Mesenchymal stem cell (in vitro differentiated cells and primary cell): ENCODE measurements around the gene IL1RAPL1.

Experiments used
- DNase-seq: peaks from one replicate; pipeline ENCODE4 v3.0.0-alpha.2; 2013
- H2AFZ ChIP-seq: one replicate; pipeline ENCODE4 v1.6.1; 2013; ENCODE audit warnings: low read depth, mild to moderate bottlenecking, control low read depth, inconsistent platforms, low read length, moderate library complexity
- H2AK5ac ChIP-seq: 2 replicates; pipeline ENCODE4 v1.6.1; 2013; ENCODE audit warnings: low read length, moderate library complexity, mild to moderate bottlenecking, inconsistent platforms; ENCODE audit not compliant: severe bottlenecking
- H2BK120ac ChIP-seq: one replicate; pipeline ENCODE4 v1.6.1; 2013; ENCODE audit warnings: low read depth, mild to moderate bottlenecking, inconsistent platforms, low read length, moderate library complexity
- H2BK12ac ChIP-seq, 2 experiments: one replicate each; pipeline ENCODE4 v1.6.1; 2013; ENCODE audit warnings: inconsistent platforms in 2 of 2, low read length in 2 of 2, mild to moderate bottlenecking in 2 of 2, moderate library complexity in 2 of 2, control low read depth in 1 of 2
- H2BK15ac ChIP-seq: one replicate; pipeline ENCODE4 v1.6.1; 2013; ENCODE audit warnings: mild to moderate bottlenecking, low read depth, inconsistent platforms; ENCODE audit not compliant: poor library complexity, severe bottlenecking
- H2BK5ac ChIP-seq: 2 replicates; pipeline ENCODE4 v1.6.1; 2013; ENCODE audit warnings: low read depth, mild to moderate bottlenecking, low read length, control low read depth, inconsistent platforms; ENCODE audit not compliant: poor library complexity, severe bottlenecking
- H3K14ac ChIP-seq, 2 experiments: one replicate each; pipeline ENCODE4 v1.6.1; 2013; ENCODE audit warnings: inconsistent platforms in 2 of 2, low read length in 2 of 2, control low read depth in 1 of 2, mild to moderate bottlenecking in 1 of 2, moderate library complexity in 1 of 2
- H3K18ac ChIP-seq, 2 experiments: one replicate each; pipeline ENCODE4 v1.6.1; 2013; ENCODE audit warnings: inconsistent platforms in 2 of 2, low read length in 2 of 2, control low read depth in 1 of 2, low read depth in 1 of 2, mild to moderate bottlenecking in 1 of 2
- H3K23ac ChIP-seq, 2 experiments: one replicate each; pipeline ENCODE4 v1.6.1; 2013; ENCODE audit warnings: inconsistent platforms in 2 of 2, low read length in 2 of 2, mild to moderate bottlenecking in 2 of 2, moderate library complexity in 2 of 2, control low read depth in 1 of 2
- H3K27ac ChIP-seq: 2 replicates; pipeline ENCODE4 v1.5.1; 2013; ENCODE audit warnings: mild to moderate bottlenecking, moderate library complexity, low read length, control low read depth, inconsistent platforms; ENCODE audit not compliant: poor library complexity, severe bottlenecking
- H3K27me3 ChIP-seq, 2 experiments: 2 replicates each; pipeline versions ENCODE4 v1.6.1 to v1.7.0; 2013; ENCODE audit warnings: low read length in 2 of 2, mild to moderate bottlenecking in 2 of 2, moderate library complexity in 2 of 2, control low read depth in 1 of 2, inconsistent platforms in 1 of 2; ENCODE audit not compliant: control insufficient read depth in 1 of 2, insufficient read depth in 1 of 2
- H3K36me3 ChIP-seq, 2 experiments: 2 replicates each; pipeline versions ENCODE4 v1.6.1 to v1.7.0; 2013; ENCODE audit warnings: low read length in 2 of 2, control low read depth in 1 of 2, inconsistent platforms in 1 of 2, low read depth in 1 of 2, mild to moderate bottlenecking in 1 of 2; ENCODE audit not compliant: insufficient read depth in 2 of 2, control insufficient read depth in 1 of 2
- H3K4ac ChIP-seq, 2 experiments: one replicate each; pipeline ENCODE4 v1.6.1; 2013; ENCODE audit warnings: inconsistent platforms in 2 of 2, low read length in 2 of 2, mild to moderate bottlenecking in 2 of 2, moderate library complexity in 2 of 2, control low read depth in 1 of 2, low read depth in 1 of 2
- H3K4me1 ChIP-seq: 2 replicates; pipeline ENCODE4 v1.6.1; 2013; ENCODE audit warnings: low read depth, low read length, control low read depth; ENCODE audit not compliant: control insufficient read depth, insufficient read depth
- H3K4me2 ChIP-seq: 2 replicates; pipeline ENCODE4 v1.6.1; 2013; ENCODE audit warnings: low read length, mild to moderate bottlenecking, inconsistent platforms; ENCODE audit not compliant: poor library complexity, severe bottlenecking
- H3K4me3 ChIP-seq, 2 experiments: 2 replicates each; pipeline versions ENCODE4 v1.5.1 to v1.7.0; 2013; ENCODE audit warnings: low read length in 2 of 2, mild to moderate bottlenecking in 2 of 2, control low read depth in 1 of 2, low read depth in 1 of 2; ENCODE audit not compliant: insufficient read depth in 1 of 2
- H3K79me1 ChIP-seq: replicated peaks from 2 replicates; pipeline ENCODE4 v1.6.1; 2013; ENCODE audit warnings: mild to moderate bottlenecking, control low read depth, low read length, inconsistent platforms; ENCODE audit not compliant: poor library complexity, severe bottlenecking
- H3K9ac ChIP-seq: 2 replicates; pipeline ENCODE4 v1.7.0; 2013; ENCODE audit warnings: mild to moderate bottlenecking, low read length, moderate library complexity
- H3K9me3 ChIP-seq: 2 replicates; pipeline ENCODE4 v1.7.0; 2013; ENCODE audit warnings: mild to moderate bottlenecking, low read length; ENCODE audit not compliant: control insufficient read depth
- H4K8ac ChIP-seq: one replicate; pipeline ENCODE4 v1.6.1; 2013; ENCODE audit warnings: inconsistent platforms, mild to moderate bottlenecking, low read length, moderate library complexity
- H4K91ac ChIP-seq: one replicate; pipeline ENCODE4 v1.6.1; 2013; ENCODE audit warnings: mild to moderate bottlenecking, low read length, inconsistent platforms
- WGBS: methylation state at CpG from one replicate; pipeline ENCODE4 v1.1.7; 2013; ENCODE audit warnings: mixed read lengths; 5-methylcytosine and 5-hydroxymethylcytosine counted together

Gene IL1RAPL1

DNA sequence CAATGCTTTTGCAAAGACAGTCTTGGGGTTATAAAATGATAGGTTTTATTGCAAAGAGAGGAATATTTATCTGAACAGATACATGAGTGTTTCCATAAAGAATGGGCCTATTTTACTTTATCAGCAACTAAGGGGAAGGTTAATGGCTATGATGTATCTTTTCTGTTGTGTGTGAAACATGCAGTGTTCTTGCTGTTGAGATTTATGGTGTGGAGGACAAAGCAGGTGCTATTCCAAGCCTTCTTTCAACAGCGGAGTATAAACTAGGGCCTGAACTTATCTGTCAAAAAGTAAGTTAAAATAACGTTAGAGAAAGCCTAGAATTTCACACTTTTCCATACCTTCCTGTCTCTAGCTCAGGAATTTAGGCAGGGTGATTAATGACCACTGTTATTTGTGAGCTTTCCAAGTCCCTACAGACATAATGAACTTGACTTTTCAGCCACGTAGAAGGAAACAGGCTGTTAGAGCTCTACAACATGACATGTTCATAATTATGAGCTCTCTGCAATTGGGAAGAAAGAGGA lies 411.4 kb downstream of the IL1RAPL1 start:
- DNase-seq = no peak
- no peaks in the 10 kb centered on the region for H3K9me3 ChIP-seq

DNA sequence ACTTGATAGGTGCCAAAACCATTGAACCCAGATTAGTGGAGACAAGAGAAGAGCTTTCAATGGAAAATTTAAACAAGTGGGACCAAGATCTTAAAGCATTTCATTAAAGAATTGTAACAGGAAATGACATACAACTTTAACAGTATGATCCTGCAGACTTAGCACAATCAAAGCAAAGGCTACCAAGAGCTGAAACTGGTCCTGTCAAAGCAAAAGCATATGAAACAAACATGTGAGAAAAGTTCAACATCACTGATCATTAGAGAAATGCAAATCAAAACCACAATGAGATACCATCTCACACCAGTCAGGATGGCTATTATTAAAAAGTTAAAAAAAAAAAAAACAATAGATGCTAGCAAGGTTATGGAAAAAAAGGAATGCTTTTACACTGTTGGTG lies 425.6 kb downstream of the IL1RAPL1 start:
- Histone ChIP-seq H3K18ac (no peak overlapping the region), H3K79me1 (no peaks in the 10 kb centered on the region), H3K27me3 (no peaks in the 10 kb centered on the region), H2AFZ (no peak overlapping the region), H3K36me3 (no peaks in the 10 kb centered on the region), H4K91ac (no peak overlapping the region), H3K4me2 (no peak overlapping the region), H3K27ac (no peak overlapping the region), H2BK12ac (no peak overlapping the region), H2BK15ac (no peak overlapping the region), H3K4me1 (no peaks in the 10 kb centered on the region), H2BK5ac (no peak overlapping the region), H3K4me3 (no peak overlapping the region), H3K14ac (no peak overlapping the region), H2AK5ac (no peak overlapping the region), H3K9ac (no peak overlapping the region), H3K23ac (no peak overlapping the region), H3K4ac (no peak overlapping the region), H3K9me3 (no peaks in the 10 kb centered on the region), H4K8ac (no peak overlapping the region), H2BK120ac (no peak overlapping the region)
- DNase-seq = no peak

More for the DNA sequence above, 411.4 kb downstream of the IL1RAPL1 start:
- no peak overlapping the region for H3K27ac ChIP-seq
- H3K14ac ChIP-seq = no peak overlapping the region
- no peak overlapping the region for H2BK15ac ChIP-seq
- no peak overlapping the region for H4K8ac ChIP-seq
- H2AK5ac ChIP-seq = no peak overlapping the region
- WGBS = no CpG with 5 or more reads among the region's 3 CpGs
- H2BK5ac ChIP-seq = no peak overlapping the region
- H3K9ac ChIP-seq = no peak overlapping the region
- H3K4ac ChIP-seq = no peak overlapping the region
- H3K4me3 ChIP-seq = no peak overlapping the region
- H3K79me1 ChIP-seq = no peaks in the 10 kb centered on the region
- no peak overlapping the region for H3K23ac ChIP-seq
- no peak overlapping the region for H3K18ac ChIP-seq
- H3K36me3 ChIP-seq = no peaks in the 10 kb centered on the region
- H3K4me2 ChIP-seq = no peak overlapping the region
- no peak overlapping the region for H2BK120ac ChIP-seq
- H2AFZ ChIP-seq = no peak overlapping the region
- H4K91ac ChIP-seq = no peak overlapping the region
- H3K27me3 ChIP-seq = no peaks in the 10 kb centered on the region
- H3K4me1 ChIP-seq = no peaks in the 10 kb centered on the region
- no peak overlapping the region for H2BK12ac ChIP-seq

DNA sequence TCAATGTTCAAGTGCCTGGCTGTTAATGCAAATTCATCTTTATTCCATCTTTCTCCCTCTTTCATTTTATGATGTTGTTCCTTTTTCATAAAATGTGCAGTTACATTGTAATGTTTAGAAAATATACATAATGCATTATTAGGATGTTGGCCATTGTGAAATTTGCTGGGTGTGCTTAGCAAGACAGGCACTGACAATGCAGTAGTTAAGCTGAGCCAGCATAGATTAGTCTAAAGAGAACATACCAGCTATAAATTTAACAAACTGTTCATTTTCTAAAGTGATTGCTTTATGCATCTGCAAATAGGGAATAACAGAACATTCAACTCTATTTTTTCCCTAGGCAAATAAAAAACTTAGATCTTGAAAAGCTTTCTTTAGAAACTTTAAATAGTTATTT lies 436.0 kb downstream of the IL1RAPL1 start:
- no peak overlapping the region for H3K4me2 ChIP-seq
- H2AFZ ChIP-seq = no peak overlapping the region
- H4K91ac ChIP-seq = no peak overlapping the region
- no peak overlapping the region for H2AK5ac ChIP-seq
- H2BK5ac ChIP-seq = no peak overlapping the region
- H2BK12ac ChIP-seq = no peak overlapping the region
- H3K18ac ChIP-seq = no peak overlapping the region
- H3K4me3 ChIP-seq = no peak overlapping the region
- no peak overlapping the region for H3K9ac ChIP-seq
- no peak overlapping the region for H3K4ac ChIP-seq
- H3K23ac ChIP-seq = no peak overlapping the region
- no peak overlapping the region for H2BK15ac ChIP-seq
- no peak overlapping the region for H2BK120ac ChIP-seq
- H3K4me1 ChIP-seq = no peaks in the 10 kb centered on the region
- no peaks in the 10 kb centered on the region for H3K27me3 ChIP-seq
- no peaks in the 10 kb centered on the region for H3K36me3 ChIP-seq
- no peak overlapping the region for H4K8ac ChIP-seq
- no peaks in the 10 kb centered on the region for H3K9me3 ChIP-seq
- no peak overlapping the region for H3K14ac ChIP-seq
- H3K27ac ChIP-seq = no peak overlapping the region
- no peaks in the 10 kb centered on the region for H3K79me1 ChIP-seq
- DNase-seq = no peak

DNA sequence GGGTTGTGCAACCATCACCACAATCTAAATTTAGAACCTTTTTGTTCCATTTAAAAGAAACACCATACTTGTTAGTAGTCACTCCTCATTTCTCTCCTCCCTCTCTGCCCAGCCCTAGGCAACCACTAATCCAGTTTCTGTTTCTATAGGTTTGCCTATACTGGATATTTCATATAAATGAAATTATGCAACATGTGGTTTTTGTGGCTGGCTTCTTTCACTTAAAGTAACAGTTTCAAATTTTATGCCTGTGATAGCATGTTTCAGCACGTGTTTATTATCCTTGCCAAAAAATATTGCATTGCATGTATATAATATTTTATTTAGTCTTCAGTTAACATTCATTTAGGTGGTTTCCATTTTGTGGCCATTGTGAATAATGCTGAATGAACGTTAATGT lies 437.6 kb downstream of the IL1RAPL1 start:
- Histone ChIP-seq H3K79me1 (no peaks in the 10 kb centered on the region), H2BK120ac (no peak overlapping the region), H2BK5ac (no peak overlapping the region), H2AK5ac (no peak overlapping the region), H2BK12ac (no peak overlapping the region), H3K4me2 (no peak overlapping the region), H3K4me1 (no peaks in the 10 kb centered on the region), H2AFZ (no peak overlapping the region), H3K9ac (no peak overlapping the region), H4K8ac (no peak overlapping the region), H3K23ac (no peak overlapping the region), H3K27ac (no peak overlapping the region), H3K36me3 (no peaks in the 10 kb centered on the region), H4K91ac (no peak overlapping the region), H3K27me3 (no peaks in the 10 kb centered on the region), H3K18ac (no peak overlapping the region), H3K4ac (no peak overlapping the region), H2BK15ac (no peak overlapping the region), H3K14ac (no peak overlapping the region), H3K9me3 (peaks cover under 1% of the 10 kb centered on the region), H3K4me3 (no peak overlapping the region)
- 95% methylated on average over 1 of the region's 2 CpGs for WGBS
- DNase-seq = peak; percentile 0
